NCI-H128 (cell line): Measurements from ENCODE around the gene ATF6.
"Not testable (repeated sequence)": the region's sequence is repeated elsewhere in the genome, so short reads cannot be mapped to it uniquely, and the experiment has no call there.

Experiments
- DNase-seq: peaks from one replicate; lab custom pipeline; 2025; ENCODE audit not compliant: unreplicated experiment; lab: John Stamatoyannopoulos, UW

ATF6 gene

GRCh38 chr1:161766102-161766981 is at the start of gene ATF6:
Gene ATF6, plus strand, starts transcription at chr1:161766320. Its CDS starts 41 bp downstream, at chr1:161766361.
- DNase-seq, result peak; percentile 80

DNA sequence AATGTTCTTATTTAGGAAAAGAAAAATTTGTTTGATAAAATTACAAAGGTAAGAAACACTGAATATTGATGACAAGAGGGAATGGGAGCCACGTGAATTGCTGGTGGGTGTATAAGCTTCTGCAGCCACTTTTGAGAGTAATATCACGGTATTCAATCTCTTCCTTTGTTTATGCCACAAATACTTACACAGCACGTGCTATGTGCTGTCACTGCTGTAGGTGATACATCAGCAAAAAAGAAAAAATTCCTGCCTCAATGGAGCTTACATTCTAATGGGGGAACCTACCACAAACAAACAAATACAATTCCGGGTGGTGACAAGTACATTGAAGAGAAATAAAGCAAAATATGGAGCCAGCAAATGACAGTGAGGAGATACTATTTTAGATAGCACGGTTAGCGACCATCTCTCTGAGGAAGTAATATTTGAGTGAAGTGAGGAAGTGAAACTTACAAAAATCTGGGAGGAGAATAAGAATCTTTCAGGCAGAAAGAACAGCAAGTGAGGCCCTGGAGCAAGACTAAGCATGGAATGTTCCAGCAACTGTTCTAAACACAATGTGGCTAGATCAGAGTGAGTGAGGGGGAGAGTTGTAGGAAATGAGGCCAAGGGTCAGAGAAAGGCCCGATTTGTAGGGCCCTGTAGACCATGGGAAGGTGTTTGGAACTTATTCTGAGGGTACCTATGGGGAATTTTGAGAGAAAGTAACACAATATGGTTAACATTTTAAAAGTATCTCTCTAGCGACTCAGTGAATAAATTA is 47.4 kb upstream of the ATF6 start:
- DNase-seq, result no peak

DNA sequence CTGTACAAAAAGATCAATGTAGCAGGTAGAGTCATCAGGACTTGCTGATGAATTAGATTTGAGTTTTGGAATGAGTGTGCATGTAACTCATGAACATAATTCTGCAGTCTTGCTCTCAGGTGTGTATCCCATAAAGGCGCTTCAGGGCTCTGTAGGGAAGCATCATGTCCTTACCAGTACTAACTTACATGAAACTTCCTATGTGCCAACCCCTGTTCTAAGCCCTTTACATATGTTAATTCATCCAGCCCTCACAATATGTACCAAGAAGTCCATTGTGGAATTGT is 46.9 kb upstream of the ATF6 start:
- no peak for DNase-seq

GRCh38 chr1:161720422-161720821 is 45.7 kb upstream of the ATF6 start:
- no peak for DNase-seq

GRCh38 chr1:161720956-161721737 is 45.0 kb upstream of the ATF6 start, which contains the start of gene FCRLB:
Gene FCRLB, plus strand, starts transcription at chr1:161721544. Its CDS starts 1,129 bp downstream, at chr1:161722673.
- DNase-seq, result no peak

DNA sequence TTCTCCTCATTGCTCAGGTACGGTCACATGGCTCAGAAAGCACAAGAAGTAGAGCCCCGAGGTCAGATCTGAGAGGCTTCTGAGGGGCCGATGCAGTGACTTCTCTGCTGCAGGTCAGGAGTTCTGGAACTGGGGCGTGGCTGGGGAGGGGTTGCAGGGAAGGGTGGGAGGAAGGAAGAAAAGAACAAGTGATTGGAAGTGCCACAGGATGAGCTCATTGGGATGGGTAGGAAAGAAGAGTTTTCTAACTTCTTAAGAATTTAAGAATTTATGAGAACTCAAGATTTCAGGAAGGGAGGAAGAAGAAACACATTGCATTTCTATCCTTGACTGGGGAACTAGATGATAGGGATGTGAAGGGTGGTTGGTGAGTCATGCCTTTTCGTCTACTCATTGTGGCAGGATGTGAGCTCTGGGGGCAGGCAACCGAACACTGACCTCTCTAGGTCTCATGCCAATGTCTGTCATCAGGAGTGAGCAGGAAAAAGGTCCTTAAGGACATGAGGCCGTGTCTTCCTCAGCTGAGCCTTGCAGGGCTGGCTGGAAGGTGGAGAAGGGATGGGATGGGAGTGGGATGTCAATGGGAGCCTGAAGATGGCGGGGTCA is 44.3 kb upstream of the ATF6 start:
- no peak for DNase-seq

DNA sequence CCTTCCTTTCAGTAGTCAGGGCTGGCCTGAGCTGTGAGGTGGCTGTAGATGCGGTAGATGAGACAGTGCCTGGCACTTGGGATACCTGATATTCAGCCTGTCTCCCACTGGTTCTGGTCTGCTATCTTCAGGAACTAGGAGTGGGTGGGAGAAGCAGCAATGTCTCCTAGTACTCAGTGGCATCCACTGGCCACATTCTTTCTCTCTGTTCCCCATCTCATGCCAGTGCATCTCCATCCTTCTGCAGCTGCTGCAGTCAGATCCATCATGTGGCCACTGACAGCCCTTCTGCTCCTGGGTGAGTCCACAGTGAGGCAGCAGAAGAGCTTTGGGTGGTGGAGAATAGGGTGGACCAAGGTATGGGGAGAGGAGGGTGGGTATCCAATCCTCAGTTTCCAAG is 43.7 kb upstream of the ATF6 start:
- no peak for DNase-seq

- no peak for DNase-seq
Measured at GRCh38 chr1:161723459-161724141, 42.5 kb upstream of the ATF6 start.

DNA sequence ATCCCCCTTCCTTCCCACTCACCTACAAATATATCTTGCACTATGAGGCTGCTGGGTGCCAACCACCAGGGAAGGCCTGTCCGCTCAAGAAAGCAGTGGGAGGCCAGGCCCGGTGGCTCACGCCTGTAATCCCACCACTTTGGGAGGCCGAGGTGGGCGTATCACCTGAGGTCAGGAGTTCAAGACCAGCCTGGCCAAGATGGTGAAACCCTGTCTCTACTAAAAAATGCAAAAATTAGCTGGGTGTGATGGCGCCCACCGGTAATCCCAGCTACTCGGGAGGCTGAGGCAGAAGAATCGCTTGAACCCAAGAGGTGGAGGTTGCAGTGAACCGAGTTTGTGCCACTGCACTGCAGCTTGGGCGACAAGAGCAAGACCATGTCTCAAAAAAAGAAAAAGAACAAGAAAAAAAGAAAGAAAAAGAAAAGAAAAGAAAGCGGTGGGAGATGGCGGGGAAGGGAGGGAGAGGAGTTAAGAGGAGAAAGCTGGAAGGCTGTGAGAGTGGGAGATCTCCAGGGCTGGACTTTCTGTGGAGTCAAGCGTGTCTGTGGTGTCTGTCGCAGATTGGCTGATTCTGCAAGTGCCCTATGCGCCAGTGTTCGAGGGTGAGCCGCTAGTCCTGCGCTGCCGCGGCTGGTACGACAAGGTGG is 40.7 kb upstream of the ATF6 start:
- not testable (repeated sequence) for DNase-seq

GRCh38 chr1:161725908-161726472 is 40.1 kb upstream of the ATF6 start:
- no peak for DNase-seq

DNA sequence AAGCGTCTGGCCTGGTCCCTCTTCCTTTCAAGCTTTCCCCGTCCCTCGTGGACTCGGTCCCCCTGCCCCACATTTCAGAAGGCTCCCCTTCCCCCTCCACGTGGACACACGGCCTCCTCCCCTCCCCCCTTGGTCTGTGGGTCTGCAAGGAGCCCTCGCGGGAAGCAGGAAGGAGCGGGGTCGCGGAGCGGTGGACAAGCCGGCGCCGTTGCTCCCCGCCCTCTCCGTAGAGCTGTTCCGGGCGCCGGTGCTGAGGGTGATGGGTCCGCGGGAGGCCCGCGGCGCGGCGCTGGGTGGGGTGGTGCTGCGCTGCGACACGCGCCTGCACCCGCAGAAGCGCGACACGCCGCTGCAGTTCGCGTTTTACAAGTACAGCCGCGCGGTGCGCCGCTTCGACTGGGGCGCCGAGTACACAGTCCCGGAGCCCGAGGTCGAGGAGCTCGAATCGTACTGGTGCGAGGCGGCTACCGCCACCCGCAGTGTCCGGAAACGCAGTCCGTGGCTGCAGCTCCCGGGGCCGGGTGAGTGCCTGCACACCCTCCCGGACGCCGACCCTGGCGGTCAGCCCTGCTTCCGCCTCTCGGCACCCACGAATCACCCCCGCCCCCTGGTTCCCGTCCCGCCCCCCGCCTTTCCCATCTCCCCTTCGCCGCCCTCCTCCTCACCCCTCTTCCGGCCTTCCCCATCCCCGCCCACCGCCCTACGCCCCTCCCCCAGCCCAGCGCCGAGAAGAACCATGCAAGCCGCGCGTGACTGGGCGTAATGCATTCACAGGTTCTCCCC is 39.5 kb upstream of the ATF6 start:
- no peak for DNase-seq

DNA sequence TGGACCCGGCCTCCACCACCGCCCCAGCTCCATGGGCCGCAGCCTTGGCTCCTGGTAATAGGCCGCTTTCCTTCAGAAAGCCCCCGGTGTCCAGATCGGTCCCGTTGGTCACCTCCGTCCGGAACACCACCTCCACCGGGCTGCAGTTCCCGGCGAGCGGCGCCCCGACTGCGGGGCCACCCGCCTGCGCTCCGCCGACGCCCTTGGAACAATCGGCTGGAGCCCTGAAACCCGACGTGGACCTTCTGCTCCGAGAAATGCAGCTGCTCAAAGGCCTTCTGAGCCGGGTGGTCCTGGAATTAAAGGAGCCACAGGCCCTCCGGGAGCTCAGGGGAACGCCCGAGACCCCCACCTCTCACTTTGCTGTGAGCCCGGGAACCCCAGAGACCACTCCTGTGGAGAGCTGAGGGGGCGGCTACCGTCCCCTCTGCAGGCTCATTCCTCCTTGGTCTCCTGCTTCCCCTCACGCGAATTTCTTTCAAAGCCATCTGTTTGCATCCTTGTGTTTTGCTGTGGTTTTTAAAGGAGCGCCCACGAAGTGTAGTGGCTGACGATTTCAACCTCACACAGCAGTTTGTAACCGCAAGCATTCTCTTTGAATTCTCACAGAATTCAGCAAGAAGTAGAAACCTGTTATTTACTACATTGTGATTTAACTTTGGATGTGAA is 38.7 kb upstream of the ATF6 start:
- no peak for DNase-seq

DNA sequence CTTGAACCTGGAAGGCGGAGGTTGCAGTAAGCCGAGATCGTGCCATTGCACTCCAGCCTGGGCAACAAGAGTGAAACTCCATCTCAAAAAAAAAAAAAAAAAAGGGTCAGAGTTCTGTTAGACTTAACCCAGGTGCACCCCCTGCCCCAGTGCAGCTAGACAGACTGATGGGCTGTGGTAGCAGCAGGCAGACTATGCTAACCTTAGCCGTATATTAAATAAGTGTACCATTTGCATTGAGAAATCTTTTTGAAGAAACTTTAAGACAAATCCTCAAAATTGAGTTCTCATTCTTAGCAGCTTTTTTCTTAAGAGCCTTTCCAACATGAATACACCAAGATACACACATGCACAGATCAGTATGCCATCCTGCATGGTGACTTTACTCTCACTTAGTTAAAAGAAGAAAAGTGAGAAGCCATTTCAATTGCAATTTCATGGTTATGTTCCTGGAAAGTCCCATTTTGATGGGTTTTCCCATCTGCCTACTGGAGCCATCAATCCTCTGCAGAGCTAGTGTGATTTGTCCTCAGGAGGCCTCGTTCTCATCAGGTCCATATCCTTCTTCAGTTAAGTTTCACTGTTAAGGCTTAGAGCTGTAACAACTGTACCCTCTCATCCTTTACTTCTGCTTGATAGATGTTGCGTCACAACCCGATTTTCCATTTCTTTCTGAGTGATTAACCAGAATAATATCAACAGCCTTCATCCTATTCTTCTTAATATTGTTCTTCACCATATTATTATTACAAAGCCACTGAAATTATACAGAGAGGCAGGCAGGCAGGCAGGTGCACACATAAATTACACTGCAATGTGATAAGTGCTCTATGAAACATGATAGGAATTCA is 37.5 kb upstream of the ATF6 start:
- no peak for DNase-seq

DNA sequence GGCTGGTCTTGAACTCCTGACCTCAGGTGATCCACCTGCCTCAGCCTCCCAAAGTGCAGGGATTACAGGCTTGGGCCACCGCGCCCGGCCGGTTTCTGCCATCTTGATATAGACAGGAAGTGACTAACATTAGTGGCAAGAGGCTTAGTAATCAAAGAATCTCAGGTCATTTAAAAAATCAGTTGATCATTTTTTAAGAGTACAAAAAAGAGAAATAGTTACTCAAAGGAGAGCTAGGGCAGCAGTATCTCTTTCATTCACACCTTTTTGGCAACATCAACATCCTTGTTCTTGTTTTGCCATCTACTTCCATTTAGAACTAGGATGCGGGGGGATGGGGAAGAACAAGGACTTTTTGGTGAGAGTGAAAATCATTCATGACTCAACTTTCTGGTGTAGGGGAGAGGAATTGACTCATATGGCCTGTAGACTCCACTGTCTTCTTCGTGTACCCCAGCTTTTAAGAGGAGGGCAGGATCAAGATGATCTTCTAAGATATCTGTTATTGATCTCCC is 36.0 kb upstream of the ATF6 start:
- DNase-seq, result no peak

DNA sequence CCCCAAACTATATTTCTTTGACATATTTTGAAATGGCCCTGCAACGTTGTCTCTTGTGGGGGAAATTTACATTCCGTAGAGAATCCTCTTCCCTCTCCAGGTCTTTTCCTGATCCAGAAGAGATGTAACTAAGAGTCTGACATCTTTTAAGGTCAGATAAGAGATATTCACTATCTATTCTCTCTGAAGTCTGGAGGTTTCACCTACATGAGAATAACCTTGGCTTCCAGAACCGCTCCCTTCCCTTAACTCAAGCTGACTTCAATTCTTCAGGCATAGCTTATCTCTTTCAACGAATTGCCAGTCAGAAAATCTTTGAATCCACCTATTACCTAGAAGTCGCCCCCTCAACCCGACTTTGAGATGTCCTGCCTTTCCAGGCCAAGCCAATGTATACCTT is 34.9 kb upstream of the ATF6 start:
- no peak for DNase-seq

GRCh38 chr1:161731981-161732718 is 34.0 kb upstream of the ATF6 start:
- no peak for DNase-seq

GRCh38 chr1:161733526-161733925 is 32.6 kb upstream of the ATF6 start:
- no peak for DNase-seq
